ENCODE measurements around the gene VPS13A. TPM values are rescaled to one million over a fixed set of nuclear protein-coding genes. Genes with fewer than 3 reads are reported as not detected.
"Not testable (repeated sequence)": the region's sequence is repeated elsewhere in the genome, so short reads cannot be mapped to it uniquely, and the experiment has no call there.

VPS13A gene
- total RNA-seq, 2 experiments from 2014 or later: 46.5 to 54.2 TPM

DNA sequence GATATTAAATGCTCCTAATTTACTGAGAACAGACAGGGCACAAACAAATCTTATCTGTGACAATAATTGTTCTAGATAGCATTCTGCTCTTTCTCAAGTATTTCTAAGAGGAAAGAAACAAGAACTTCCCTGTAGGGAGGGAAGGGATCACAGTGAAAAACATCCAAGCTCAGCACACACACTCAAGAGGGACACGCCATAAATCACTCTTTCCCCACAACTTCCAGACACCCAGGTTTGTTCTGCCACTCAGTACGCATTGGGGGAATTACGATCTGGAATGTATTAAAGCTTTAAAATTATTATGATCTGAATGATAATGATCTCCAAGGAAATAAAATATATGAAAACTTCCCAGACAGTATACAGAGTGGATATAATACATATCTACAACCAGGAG, 249.4 kb downstream of the VPS13A start:
- no peak overlapping the region for H3K4me3 Mint-ChIP-seq
- no peaks in the 10 kb centered on the region for H3K4me1 Mint-ChIP-seq
- no peak overlapping the region for H3K27ac Mint-ChIP-seq
- peaks cover 6% of the 10 kb centered on the region for H3K27me3 Mint-ChIP-seq
- ATAC-seq (ENCODE audit: low read depth): no peak
- no peak for DNase-seq
- H3K36me3 Mint-ChIP-seq: no peaks in the 10 kb centered on the region
- POLR2A ChIA-PET: interaction anchor here (0.7 kb wide), 1 partner anchor 98 kb away, joined by 4 read pairs; no protein-coding TSS in a partner anchor
- H3K9me3 Mint-ChIP-seq: no peaks in the 10 kb centered on the region

- H3K4me3 Mint-ChIP-seq: no peak overlapping the region
- DNase-seq (no peak), ATAC-seq (ENCODE audit: low read depth) (no peak)
- H3K9me3 Mint-ChIP-seq: no peaks in the 10 kb centered on the region
- H3K27me3 Mint-ChIP-seq: peaks cover 6% of the 10 kb centered on the region
- no peaks in the 10 kb centered on the region for H3K36me3 Mint-ChIP-seq
- H3K27ac Mint-ChIP-seq: no peak overlapping the region
- H3K4me1 Mint-ChIP-seq: no peaks in the 10 kb centered on the region
- POLR2A ChIA-PET: interaction anchor here (0.7 kb wide), 1 partner anchor 99 kb away, joined by 4 read pairs; no protein-coding TSS in a partner anchor
Observed at GRCh38 chr9:77427256-77427927, 250.1 kb downstream of the VPS13A start.

DNA sequence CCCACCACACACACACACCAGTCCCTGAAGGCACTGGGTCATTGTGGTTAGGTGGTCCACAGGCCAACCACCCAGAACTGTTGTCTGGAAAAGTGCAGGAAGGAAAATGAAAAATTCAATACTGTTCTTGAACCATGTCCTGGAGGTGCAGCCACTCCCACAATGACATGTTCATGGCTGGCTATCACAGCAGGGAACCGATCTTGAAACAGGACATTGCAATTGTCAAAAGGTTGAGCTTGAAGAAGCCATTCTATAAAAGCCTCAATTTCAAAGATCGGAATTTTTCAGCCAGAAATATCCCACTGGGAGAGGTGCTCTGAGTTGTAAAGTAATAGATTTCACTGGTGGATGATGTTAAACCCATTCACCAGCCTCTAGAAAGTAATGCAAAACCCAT, 252.6 kb downstream of the VPS13A start:
- POLR2A ChIA-PET: no interaction called here
- Mint-ChIP-seq H3K27ac (no peak overlapping the region), H3K27me3 (peaks cover 6% of the 10 kb centered on the region), H3K4me1 (peaks cover 3% of the 10 kb centered on the region), H3K4me3 (no peak overlapping the region), H3K9me3 (no peaks in the 10 kb centered on the region), H3K36me3 (no peaks in the 10 kb centered on the region)
- DNase-seq (no peak), ATAC-seq (ENCODE audit: low read depth) (no peak)

DNA sequence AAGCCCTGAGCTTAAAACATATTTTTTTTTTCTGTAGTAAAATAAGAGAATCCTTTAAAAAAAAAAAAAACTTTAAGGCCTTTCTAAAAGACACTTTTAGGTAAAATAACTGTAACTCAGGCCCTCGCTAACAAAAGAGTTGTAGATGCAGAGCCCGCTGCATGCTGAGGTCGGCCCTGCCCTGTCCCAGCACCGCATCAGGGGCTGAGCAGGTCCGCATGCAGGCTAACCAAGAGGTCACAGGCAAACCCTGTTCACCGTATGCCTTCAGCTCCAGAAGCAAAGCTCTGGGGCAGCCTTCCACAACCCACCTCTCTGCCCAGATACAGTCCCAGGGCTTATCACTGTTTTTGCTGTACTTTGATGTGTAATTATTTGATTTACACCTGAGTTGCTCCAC, 254.7 kb downstream of the VPS13A start:
- POLR2A ChIA-PET: no interaction called here
- no peaks in the 10 kb centered on the region for H3K9me3 Mint-ChIP-seq
- no peaks in the 10 kb centered on the region for H3K36me3 Mint-ChIP-seq
- DNase-seq: no peak
- no peak for ATAC-seq (ENCODE audit: low read depth)
- peaks cover 3% of the 10 kb centered on the region for H3K27me3 Mint-ChIP-seq
- H3K4me1 Mint-ChIP-seq: peaks cover 3% of the 10 kb centered on the region
- no peak overlapping the region for H3K27ac Mint-ChIP-seq
- no peak overlapping the region for H3K4me3 Mint-ChIP-seq

DNA sequence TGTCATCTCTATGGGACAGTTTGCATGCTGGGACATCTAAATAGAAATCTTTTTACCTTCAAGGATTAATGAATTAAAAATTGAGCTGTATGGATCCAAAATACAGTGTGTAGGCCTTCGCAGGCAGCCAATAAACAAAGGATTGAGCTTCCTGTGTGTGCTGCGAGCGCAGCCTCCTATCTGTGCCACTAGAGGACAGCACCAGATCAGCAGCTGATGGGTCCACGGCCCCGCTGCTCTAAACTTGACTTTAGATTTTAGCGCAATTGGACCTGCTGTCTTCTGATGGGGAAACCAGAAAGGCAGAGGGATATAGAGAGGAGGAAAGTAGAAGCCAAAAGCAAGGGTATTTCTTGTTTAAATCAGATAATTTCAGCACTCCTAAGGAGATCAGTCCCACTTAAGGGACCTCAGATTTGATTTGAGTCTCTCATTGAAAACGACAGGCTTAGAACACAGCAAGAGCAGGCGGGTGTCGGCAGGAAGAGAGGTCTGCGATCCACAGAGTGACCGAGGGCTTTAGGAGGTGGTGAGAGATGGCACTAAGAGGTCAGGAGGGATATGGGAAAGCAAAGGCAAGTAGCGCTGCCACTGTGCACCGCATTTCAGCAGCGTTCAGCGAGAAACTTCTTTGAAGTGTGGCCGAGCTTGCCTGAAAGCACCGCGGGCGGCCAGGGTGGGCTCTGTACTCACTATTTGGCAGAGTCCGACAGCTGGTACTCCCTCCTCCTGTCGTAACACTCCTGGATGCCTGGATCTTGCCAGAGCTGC, 256.5 kb downstream of the VPS13A start:
- peak; percentile 94 for ATAC-seq (ENCODE audit: low read depth)
- Mint-ChIP-seq H3K4me3 (no peak overlapping the region), H3K4me1 (peaks cover 3% of the 10 kb centered on the region), H3K27ac (no peak overlapping the region), H3K36me3 (no peaks in the 10 kb centered on the region), H3K27me3 (peaks cover 3% of the 10 kb centered on the region), H3K9me3 (no peaks in the 10 kb centered on the region)
- POLR2A ChIA-PET: no interaction called here
- peak; percentile 52 for DNase-seq

DNA sequence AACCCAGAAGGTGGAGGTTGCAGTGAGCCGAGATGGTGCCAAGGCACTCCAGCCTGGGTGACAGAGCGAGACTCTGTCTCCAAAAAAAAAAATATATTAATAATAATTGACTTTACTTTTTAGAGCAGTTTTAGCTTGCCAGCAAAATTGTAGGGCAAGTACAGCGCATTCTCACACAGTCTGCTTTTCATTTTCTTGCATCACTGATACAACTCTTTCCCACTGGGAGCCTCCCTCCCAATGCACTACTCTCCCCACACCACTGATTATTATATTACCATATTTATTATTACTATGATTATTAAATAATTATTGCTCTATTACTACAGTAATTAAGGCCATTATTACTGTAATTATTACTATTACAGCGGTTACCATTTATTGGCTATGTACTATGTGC, 257.9 kb downstream of the VPS13A start:
- Mint-ChIP-seq H3K27me3 (peaks cover 3% of the 10 kb centered on the region), H3K27ac (no peak overlapping the region), H3K4me3 (no peak overlapping the region), H3K9me3 (no peaks in the 10 kb centered on the region), H3K36me3 (no peaks in the 10 kb centered on the region), H3K4me1 (peaks cover 3% of the 10 kb centered on the region)
- DNase-seq (no peak), ATAC-seq (ENCODE audit: low read depth) (no peak)
- POLR2A ChIA-PET: no interaction called here

- Mint-ChIP-seq H3K27me3 (peaks cover 2% of the 10 kb centered on the region), H3K27ac (no peak overlapping the region), H3K4me3 (no peak overlapping the region), H3K36me3 (no peaks in the 10 kb centered on the region), H3K9me3 (no peaks in the 10 kb centered on the region), H3K4me1 (peaks cover 3% of the 10 kb centered on the region)
- no peak for DNase-seq
- no peak for ATAC-seq (ENCODE audit: low read depth)
- POLR2A ChIA-PET: no interaction called here
Observed at GRCh38 chr9:77435688-77436087, 258.4 kb downstream of the VPS13A start.

GRCh38 chr9:77438653-77439052, 261.3 kb downstream of the VPS13A start:
- Mint-ChIP-seq H3K27ac (no peak overlapping the region), H3K4me1 (peaks cover 3% of the 10 kb centered on the region), H3K36me3 (no peaks in the 10 kb centered on the region), H3K27me3 (peaks cover 2% of the 10 kb centered on the region), H3K4me3 (no peak overlapping the region), H3K9me3 (no peaks in the 10 kb centered on the region)
- ATAC-seq (ENCODE audit: low read depth) (no peak), DNase-seq (no peak)
- POLR2A ChIA-PET: no interaction called here

DNA sequence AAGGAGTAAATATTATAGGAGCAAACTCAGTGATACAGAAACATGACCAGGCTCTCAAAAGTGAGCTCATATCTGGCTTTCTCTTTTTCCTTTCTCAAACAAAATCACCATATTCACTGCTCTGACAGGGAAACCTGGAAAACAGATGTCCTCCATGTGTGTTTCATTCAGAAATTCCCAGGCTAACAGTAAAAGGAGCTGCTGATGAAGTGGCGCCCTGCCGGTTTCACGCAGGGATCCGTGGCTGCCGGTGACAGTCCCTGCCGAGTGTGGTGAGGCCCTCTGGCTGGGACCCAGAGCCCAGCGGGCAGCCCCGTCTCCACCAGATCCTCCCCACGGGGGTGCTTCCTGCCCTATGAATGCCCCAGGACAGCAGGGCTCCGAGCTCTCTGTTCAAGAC, 262.7 kb downstream of the VPS13A start:
- POLR2A ChIA-PET: no interaction called here
- Mint-ChIP-seq H3K27ac (no peak overlapping the region), H3K27me3 (peaks cover 2% of the 10 kb centered on the region)

GRCh38 chr9:77441124-77441523, 263.8 kb downstream of the VPS13A start:
- POLR2A ChIA-PET; ATAC-seq (ENCODE audit: low read depth); H3K9me3 Mint-ChIP-seq; DNase-seq; H3K36me3 Mint-ChIP-seq; H3K27ac Mint-ChIP-seq; H3K27me3 Mint-ChIP-seq; H3K4me3 Mint-ChIP-seq; H3K4me1 Mint-ChIP-seq: not testable (repeated sequence)

More for the DNA sequence above, 262.7 kb downstream of the VPS13A start:
- H3K4me1 Mint-ChIP-seq: no peaks in the 10 kb centered on the region
- no peak for DNase-seq
- H3K9me3 Mint-ChIP-seq: no peaks in the 10 kb centered on the region
- no peak for ATAC-seq (ENCODE audit: low read depth)
- H3K36me3 Mint-ChIP-seq: no peaks in the 10 kb centered on the region
- H3K4me3 Mint-ChIP-seq: no peak overlapping the region

DNA sequence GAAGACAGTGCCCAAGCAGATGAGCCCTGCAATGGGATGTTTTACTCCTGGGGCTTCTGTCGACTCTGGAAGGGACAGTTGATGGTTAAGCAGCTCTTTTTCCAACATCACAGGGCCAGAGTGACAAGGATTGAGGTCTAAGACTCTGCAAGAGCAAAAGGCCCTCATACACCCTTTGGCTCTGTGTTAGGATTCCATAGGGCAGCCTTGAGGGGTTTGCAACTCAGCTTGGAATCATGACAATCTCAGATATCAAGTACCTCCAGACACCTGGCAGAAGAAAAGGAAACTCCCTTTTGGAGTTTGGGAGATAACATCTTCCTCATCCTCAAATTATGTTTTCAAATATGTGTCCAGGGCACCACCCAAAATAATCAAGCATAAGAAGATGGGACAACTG, 265.1 kb downstream of the VPS13A start:
- POLR2A ChIA-PET: no interaction called here
- H3K27ac Mint-ChIP-seq: no peak overlapping the region

DNA sequence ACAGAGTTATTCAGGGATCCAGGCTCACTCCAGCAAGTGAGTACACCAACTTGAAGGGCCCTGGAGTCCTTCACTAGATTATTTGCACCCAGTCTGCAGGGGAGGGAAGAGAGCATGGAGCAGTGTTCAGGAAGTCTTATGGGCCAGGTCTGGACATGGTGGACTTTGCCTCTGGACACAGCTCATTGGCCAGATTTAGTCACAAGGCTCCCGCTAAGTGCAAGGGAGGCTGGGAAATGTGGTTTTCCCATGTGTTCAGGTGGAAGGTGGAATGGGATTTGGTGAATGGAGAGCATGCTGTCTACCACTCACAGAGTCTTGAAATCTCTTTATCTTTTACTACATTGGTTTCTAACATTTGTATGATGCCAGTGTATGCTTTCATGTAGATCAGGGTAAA, 270.3 kb downstream of the VPS13A start:
- POLR2A ChIA-PET: interaction anchor here (1.0 kb wide), 1 partner anchor 10 kb away, joined by 3 read pairs; no protein-coding TSS in a partner anchor
- H3K27ac Mint-ChIP-seq: no peak overlapping the region
- DNase-seq (no peak), ATAC-seq (ENCODE audit: low read depth) (no peak)
- no peaks in the 10 kb centered on the region for H3K4me1 Mint-ChIP-seq
- H3K4me3 Mint-ChIP-seq: no peak overlapping the region
- H3K9me3 Mint-ChIP-seq: no peaks in the 10 kb centered on the region
- peaks cover 3% of the 10 kb centered on the region for H3K27me3 Mint-ChIP-seq
- no peaks in the 10 kb centered on the region for H3K36me3 Mint-ChIP-seq

More for the DNA sequence above, 265.1 kb downstream of the VPS13A start:
- Mint-ChIP-seq H3K4me3 (no peak overlapping the region), H3K9me3 (no peaks in the 10 kb centered on the region), H3K36me3 (no peaks in the 10 kb centered on the region), H3K4me1 (no peaks in the 10 kb centered on the region), H3K27me3 (peaks cover 4% of the 10 kb centered on the region)
- ATAC-seq (ENCODE audit: low read depth): no peak
- DNase-seq: no peak

DNA sequence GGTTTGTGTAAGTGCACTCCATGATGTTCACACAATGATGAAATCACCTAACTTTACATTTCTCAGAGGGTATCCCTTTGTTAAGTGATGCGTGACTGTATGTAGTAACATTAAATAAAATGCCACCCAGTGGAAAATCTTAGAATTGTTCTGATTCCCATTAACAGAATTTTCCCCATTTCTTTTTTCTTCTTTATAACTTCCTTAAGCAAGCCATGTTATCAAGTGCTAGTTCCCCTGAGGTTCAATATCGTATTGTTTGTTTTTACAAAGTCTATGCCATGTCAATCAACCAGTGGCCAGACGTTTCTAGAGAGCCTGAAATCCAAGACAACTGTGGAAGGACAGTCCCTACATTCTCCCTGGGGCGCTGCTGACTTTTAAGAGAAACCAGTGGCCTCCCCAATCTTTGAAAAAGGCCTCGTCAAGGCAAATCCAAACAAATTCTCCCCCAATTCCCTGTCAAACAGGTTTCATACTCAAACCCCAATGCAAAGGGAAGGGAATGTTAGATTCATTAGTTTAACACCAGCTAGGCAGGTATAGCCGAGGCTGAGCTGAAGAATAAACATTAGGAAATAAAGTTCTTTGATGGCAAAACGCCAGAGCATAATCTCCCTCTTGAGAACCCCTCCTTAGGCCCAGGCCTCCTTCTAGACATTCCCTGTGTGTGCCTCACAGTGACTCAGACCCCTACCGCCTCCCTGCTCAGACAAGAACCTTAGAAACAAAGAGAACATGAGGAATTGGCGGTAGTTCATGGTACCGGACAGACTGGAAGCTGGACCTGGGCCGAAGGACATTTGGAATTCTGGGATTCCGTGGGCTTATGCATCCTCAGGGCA, 272.1 kb downstream of the VPS13A start:
- POLR2A ChIA-PET: no interaction called here
- Mint-ChIP-seq H3K9me3 (no peaks in the 10 kb centered on the region), H3K27ac (no peak overlapping the region), H3K36me3 (no peaks in the 10 kb centered on the region), H3K27me3 (peaks cover 3% of the 10 kb centered on the region), H3K4me3 (no peak overlapping the region), H3K4me1 (peaks cover 6% of the 10 kb centered on the region)
- DNase-seq (no peak), ATAC-seq (ENCODE audit: low read depth) (no peak)
